ENCODE data around the gene HSBP1L1.

DNA sequence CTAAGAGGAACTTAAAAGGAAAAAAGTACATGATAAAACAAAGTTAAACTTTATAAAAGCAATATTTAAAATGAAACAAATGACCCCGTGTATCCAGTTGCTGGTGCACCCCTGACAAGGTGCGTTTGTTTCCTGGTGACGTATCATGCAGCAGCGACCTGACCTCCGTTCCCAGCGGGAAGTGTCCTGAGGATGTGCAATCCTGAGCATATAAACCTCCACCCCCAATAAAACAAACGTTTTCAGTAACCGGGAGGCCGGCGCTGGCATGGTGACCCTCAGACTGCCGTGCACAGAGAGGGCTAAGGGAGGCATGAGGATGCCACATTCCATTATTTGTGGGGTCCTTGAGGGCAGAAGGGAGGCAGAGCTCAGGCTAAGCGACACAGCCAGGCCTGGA, 27.8 kb upstream of the HSBP1L1 start:
- TF ChIP-seq POLR2A (IDR thresholded peaks at IDR 0.05; ENCODE audit: low read length) (no peak), GATA1 (IDR thresholded peaks at IDR 0.05; ENCODE audit: low read depth, low read length) (no peak)
